Thyroid gland (tissue), 4 donors: ENCODE measurements around the gene STK16. TPM values are rescaled to one million over a fixed set of nuclear protein-coding genes. Genes with fewer than 3 reads are reported as not detected.

ENCODE experiments used
- DNase-seq, 2 donors: peaks; one replicate each; pipeline ENCODE4 v3.0.0-alpha.2; 2019
- H3K27ac ChIP-seq, 3 donors: fragments of 200-600 bp; sonication (generic); 1 replicate in 2 of 3; 2 replicates in 1 of 3; pipeline ENCODE4 v1.5.1; 2016 to 2019; ENCODE audit warnings: mild to moderate bottlenecking in 1 of 3, moderate library complexity in 1 of 3
- H3K27me3 ChIP-seq: fragments of 200-600 bp; sonication (generic); one replicate; pipeline ENCODE4 v1.5.1; 2019
- H3K36me3 ChIP-seq, 2 donors: fragments of 200-600 bp; sonication (generic); one replicate each; pipeline ENCODE4 v1.5.1; 2016 to 2019
- H3K4me1 ChIP-seq, 2 donors: fragments of 200-600 bp; sonication (generic); one replicate each; pipeline ENCODE4 v1.5.1; 2017 to 2019
- H3K4me3 ChIP-seq, 3 donors: fragments of 200-600 bp; sonication (generic); replicated peaks in 1 of 3; 1 replicate in 2 of 3; 2 replicates in 1 of 3; pipeline ENCODE4 v1.5.1; 2016; ENCODE audit warnings: mild to moderate bottlenecking in 1 of 3
- H3K9me3 ChIP-seq: fragments of 200-600 bp; sonication (generic); one replicate; pipeline ENCODE4 v1.5.1; 2017
- CTCF ChIP-seq, 6 experiments: fragments of 200-600 bp in 3 of 6; fragments of 450-650 bp in 3 of 6; sonication (generic) in 3 of 6; IDR thresholded peaks; one replicate each; pipeline ENCODE4 v1.5.1; 2016 to 2019; ENCODE audit warnings: antibody characterized with exemption in 6 of 6, mild to moderate bottlenecking in 2 of 6, inconsistent platforms in 1 of 6, moderate library complexity in 1 of 6
- POLR2A ChIP-seq, 2 donors: fragments of 450-650 bp; IDR thresholded peaks; one replicate each; pipeline ENCODE4 v1.6.1; 2017; ENCODE audit warnings: antibody characterized with exemption in 2 of 2, mild to moderate bottlenecking in 2 of 2, moderate library complexity in 1 of 2
- WGBS, 2 donors: methylation state at CpG; one replicate each; pipeline ENCODE4 v1.1.5; 2017; 5-methylcytosine and 5-hydroxymethylcytosine counted together
- intact Hi-C: fragments of 100-400 bp; cut with DNase I; formaldehyde crosslinking; loops from one replicate; pipeline ENCODE4 v1.15.1; 2023
- total RNA-seq, 4 donors: library from RNA; depleted of rRNA; stranded (reverse); fragments of >200 nt; gene quantifications; one replicate each; pipeline ENCODE4 v1.2.3, GENCODE V29; 2016

STK16 gene
- total RNA-seq, 4 donors from 2014 or later, result 19.5 to 33.0 (median 24.9) TPM

- Histone ChIP-seq H3K27me3 (no peaks in the 10 kb centered on the region), H3K27ac (peak overlapping the region in 2 of 3 donors; percentile 88 to 92), H3K4me3 (peak overlapping the region; percentile 53 to 81 (median 70)), H3K36me3 (peaks cover 42% of the 10 kb centered on the region in 2 donors), H3K9me3 (no peaks in the 10 kb centered on the region), H3K4me1 (peaks cover 24% of the 10 kb centered on the region in 2 donors)
- DNase-seq, result no peak
- TF ChIP-seq POLR2A (IDR thresholded peaks at IDR 0.05) (no peak), CTCF (IDR thresholded peaks at IDR 0.05) (no peak)
- intact Hi-C loops, result no loop called here
- WGBS, 2 donors, result 36 to 55% methylated on average over 5 to 7 of the region's 7 CpGs
Observed at GRCh38 chr2:219228041-219228910, 17.0 kb upstream of the STK16 start.

GRCh38 chr2:219228911-219229304 lies 16.4 kb upstream of the STK16 start:
- WGBS, 2 donors, result 0 to 3% methylated on average over 4 to 10 of the region's 19 CpGs
- TF ChIP-seq CTCF (IDR thresholded peaks at IDR 0.05), result no peak
- TF ChIP-seq POLR2A (IDR thresholded peaks at IDR 0.05), result no peak
- intact Hi-C loops, result no loop called here
- no peaks in the 10 kb centered on the region for H3K27me3 ChIP-seq
- H3K36me3 ChIP-seq, result peaks cover 42% of the 10 kb centered on the region in 2 donors
- no peaks in the 10 kb centered on the region for H3K9me3 ChIP-seq
- H3K4me3 ChIP-seq, result peak overlapping the region; percentile 53 to 81 (median 70)
- DNase-seq, result no peak
- peak overlapping the region; percentile 86 to 92 (median 88) for H3K27ac ChIP-seq
- H3K4me1 ChIP-seq, result peaks cover 24% of the 10 kb centered on the region in 2 donors

- WGBS, 2 donors, result 0 to 2% methylated on average over 26 to 32 of the region's 80 CpGs
- Histone ChIP-seq H3K9me3 (no peaks in the 10 kb centered on the region), H3K27me3 (no peaks in the 10 kb centered on the region), H3K27ac (peak within 1 kb of the TSS; percentile 86 to 92 (median 88)), H3K4me1 (peaks cover 24% of the 10 kb centered on the region in 2 donors), H3K4me3 (peak within 1 kb of the TSS; percentile 70 to 81 (median 75)), H3K36me3 (peaks cover 42% of the 10 kb centered on the region in 2 donors)
- intact Hi-C loops, result no loop called here
- TF ChIP-seq POLR2A (IDR thresholded peaks at IDR 0.05), result peak; percentile 58 to 91
- peak in 1 of 6 experiments; percentile 11 for TF ChIP-seq CTCF (IDR thresholded peaks at IDR 0.05)
- peak; percentile 100 for DNase-seq
Observed at GRCh38 chr2:219229305-219230058, 15.8 kb upstream of the STK16 start, which contains the start of the genes ANKZF1 and ATG9A. Gene ANKZF1 (plus strand): TSS chr2:219229806. CDS start chr2:219230258, 452 bp downstream. Gene ATG9A (minus strand): TSS chr2:219229636. CDS start chr2:219228024, 1,612 bp downstream.

GRCh38 chr2:219230059-219230540 lies 15.2 kb upstream of the STK16 start:
- 0 to 1% methylated on average over 17 to 20 of the region's 24 CpGs for WGBS, 2 donors
- no peaks in the 10 kb centered on the region for H3K27me3 ChIP-seq
- peaks cover 42% of the 10 kb centered on the region in 2 donors for H3K36me3 ChIP-seq
- peak in 1 of 6 experiments; percentile 5 for TF ChIP-seq CTCF (IDR thresholded peaks at IDR 0.05)
- TF ChIP-seq POLR2A (IDR thresholded peaks at IDR 0.05), result no peak
- H3K4me1 ChIP-seq, result peaks cover 24% of the 10 kb centered on the region in 2 donors
- DNase-seq, result peak; percentile 55 to 61
- peak overlapping the region; percentile 52 to 88 (median 70) for H3K27ac ChIP-seq
- H3K9me3 ChIP-seq, result no peaks in the 10 kb centered on the region
- intact Hi-C loops, result no loop called here
- H3K4me3 ChIP-seq, result peak overlapping the region; percentile 23 to 75 (median 70)
